ENCODE measurements around the gene TXNRD2.

Gene TXNRD2

GRCh38 chr22:19905347-19906276, 36.0 kb downstream of the TXNRD2 start:
- DNase-seq (ENCODE audit: low read depth in 2 of 2, low spot score in 1 of 2): no peak

GRCh38 chr22:19904935-19905334, 36.7 kb downstream of the TXNRD2 start:
- no peak for DNase-seq (ENCODE audit: low read depth in 2 of 2, low spot score in 1 of 2)

GRCh38 chr22:19904174-19904856, 37.3 kb downstream of the TXNRD2 start:
- DNase-seq (ENCODE audit: low read depth in 2 of 2, low spot score in 1 of 2): no peak

GRCh38 chr22:19903513-19903912, 38.1 kb downstream of the TXNRD2 start:
- no peak for DNase-seq (ENCODE audit: low read depth in 2 of 2, low spot score in 1 of 2)

DNA sequence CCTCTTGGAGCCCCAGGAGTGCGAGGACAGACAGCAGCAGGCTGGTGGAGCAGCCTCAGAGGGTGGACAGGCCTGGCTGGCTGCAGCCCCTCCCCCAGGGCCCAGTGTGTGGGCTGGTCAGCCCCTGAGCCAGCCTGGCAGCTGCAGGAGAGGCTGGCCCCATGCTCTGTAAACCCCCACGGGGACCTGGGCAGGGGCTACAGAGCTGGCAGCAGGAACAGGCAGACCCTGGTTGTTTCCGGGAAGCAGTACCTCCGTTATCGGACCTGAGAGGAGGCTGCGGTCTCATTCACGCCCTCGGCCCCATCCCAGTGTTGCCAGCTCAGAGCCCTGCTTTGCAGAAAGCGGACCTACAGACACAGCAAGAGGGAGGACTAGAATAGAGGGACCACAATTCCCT, 38.6 kb downstream of the TXNRD2 start:
- no peak for DNase-seq (ENCODE audit: low read depth in 2 of 2, low spot score in 1 of 2)

- DNase-seq (ENCODE audit: low read depth in 2 of 2, low spot score in 1 of 2): no peak
Observed at GRCh38 chr22:19902245-19902715, 39.3 kb downstream of the TXNRD2 start.

DNA sequence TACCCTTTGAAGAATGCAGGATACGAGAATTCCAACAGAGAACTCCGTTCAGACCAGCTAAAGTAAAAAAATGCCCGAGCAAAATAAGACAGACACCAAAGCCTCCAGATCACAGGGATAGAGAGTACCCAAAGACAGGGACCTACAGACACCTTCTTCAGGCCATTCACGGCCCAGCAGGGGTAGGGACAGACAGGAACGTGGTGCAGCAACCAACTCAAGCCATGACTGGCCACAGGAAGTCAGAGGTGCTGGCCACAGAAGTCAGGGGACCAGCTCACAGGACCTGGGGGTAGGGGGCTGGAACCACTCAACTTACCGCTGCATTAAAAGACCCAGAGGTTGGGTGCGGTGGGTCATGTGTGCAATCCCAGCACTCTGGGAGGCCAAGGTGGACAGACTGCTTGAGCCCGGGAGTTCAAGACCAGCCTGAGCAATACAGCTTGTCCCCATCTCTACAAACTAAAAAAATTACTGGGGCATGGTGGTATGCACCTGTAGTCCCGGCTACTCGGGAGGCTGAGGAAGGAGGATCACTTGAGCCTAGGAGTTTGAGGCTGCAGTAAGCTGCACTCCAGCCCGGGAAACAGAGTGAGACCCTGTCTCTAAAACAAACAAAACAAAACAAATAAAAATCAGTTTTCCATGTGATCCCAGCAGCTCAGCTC, 39.9 kb downstream of the TXNRD2 start:
- DNase-seq (ENCODE audit: low read depth in 2 of 2, low spot score in 1 of 2): no peak

DNA sequence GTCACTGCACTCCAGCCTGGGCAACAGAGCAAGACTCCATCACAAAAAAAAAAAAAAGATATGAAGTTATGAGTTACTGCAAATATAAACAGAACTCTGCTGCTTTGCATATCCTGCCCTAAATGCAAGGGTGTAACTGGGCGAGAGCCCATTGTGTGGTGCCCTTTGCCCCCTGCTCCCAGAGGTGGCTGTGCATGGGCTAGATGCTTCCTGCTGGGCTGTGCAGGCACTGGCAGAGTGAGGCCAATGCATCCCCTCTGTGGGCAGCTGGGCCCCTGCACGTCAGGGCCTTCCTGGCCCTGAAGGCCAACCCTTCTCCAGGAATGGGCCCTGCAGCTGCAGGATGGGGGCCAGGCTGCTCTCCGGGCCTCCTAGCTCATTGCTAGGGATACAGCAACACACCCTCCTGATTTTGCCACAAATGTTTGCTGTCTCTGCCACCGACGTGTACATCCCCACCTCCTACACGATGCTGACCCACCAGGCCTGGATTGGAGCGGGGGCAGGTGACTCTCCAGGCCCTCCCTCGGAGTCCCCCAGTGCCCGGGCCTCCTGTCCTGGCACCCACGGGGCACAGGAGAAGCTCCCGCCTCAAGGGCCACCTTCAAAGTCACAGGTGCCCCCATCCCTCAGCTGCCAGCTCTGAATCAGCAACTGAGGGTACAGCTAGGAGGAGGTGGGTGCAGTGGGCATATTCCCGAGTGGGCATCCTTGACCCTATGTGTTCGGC, 40.7 kb downstream of the TXNRD2 start:
- DNase-seq (ENCODE audit: low read depth in 2 of 2, low spot score in 1 of 2): no peak

DNA sequence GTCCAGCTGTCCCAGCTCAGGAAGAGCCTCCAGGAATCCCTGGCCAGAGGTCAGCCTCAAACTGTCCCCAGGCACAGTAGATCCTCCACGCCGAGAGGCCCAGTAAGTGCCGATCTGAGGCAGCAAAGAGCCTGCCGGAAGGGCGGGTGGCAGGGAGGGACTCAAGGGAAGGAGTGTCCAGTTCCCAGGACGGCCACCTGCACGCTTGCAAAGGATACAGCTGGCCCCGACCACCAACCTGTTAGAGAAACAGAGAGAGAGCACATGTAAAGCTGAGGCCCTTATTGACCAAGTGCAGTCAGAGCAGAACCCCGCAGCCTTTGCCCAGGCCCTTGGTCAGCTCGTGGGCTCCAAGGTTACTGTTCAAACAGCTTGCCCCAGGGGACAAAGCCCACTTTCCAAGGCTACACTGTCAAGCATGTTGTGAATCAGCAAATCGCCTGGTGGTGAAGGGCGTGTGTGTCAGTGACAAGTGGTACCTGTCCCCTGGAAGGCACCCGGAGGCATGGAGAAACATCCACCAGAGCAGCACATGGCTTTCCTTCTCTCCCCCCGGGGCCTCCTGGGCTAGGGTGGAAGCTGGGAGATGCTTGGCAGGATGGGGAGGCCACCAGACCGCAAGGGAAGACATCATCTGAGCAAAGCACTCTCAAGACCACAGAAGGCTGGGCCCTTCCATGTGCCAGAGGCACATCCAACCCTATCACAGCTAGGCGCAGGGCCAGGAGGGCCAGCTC, 42.6 kb downstream of the TXNRD2 start:
- no peak for DNase-seq (ENCODE audit: low read depth in 2 of 2, low spot score in 1 of 2)

DNA sequence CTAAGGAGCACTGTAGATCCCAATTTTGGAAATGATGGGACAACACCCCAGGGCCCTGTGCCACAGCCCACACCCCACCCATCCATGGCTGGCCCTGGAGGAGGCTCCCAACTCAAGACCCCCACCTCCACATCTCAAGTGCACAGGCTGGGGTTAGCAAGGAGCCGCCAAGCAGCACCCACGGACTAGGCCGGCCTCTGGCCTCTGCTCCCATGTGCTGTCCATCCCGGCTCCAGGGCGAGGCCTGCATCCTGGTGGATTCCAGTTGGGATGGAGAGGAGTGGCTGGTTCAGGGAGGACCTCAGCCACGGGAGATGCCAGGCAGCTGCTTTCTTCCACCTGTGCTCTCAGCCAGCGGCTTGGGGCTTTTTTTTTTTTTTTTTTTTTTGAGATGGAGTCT, 43.5 kb downstream of the TXNRD2 start:
- no peak for DNase-seq (ENCODE audit: low read depth in 2 of 2, low spot score in 1 of 2)

- no peak for DNase-seq (ENCODE audit: low read depth in 2 of 2, low spot score in 1 of 2)
Observed at GRCh38 chr22:19897726-19898125, 43.9 kb downstream of the TXNRD2 start.

- no peak for DNase-seq (ENCODE audit: low read depth in 2 of 2, low spot score in 1 of 2)
Observed at GRCh38 chr22:19896665-19897355, 44.8 kb downstream of the TXNRD2 start.

DNA sequence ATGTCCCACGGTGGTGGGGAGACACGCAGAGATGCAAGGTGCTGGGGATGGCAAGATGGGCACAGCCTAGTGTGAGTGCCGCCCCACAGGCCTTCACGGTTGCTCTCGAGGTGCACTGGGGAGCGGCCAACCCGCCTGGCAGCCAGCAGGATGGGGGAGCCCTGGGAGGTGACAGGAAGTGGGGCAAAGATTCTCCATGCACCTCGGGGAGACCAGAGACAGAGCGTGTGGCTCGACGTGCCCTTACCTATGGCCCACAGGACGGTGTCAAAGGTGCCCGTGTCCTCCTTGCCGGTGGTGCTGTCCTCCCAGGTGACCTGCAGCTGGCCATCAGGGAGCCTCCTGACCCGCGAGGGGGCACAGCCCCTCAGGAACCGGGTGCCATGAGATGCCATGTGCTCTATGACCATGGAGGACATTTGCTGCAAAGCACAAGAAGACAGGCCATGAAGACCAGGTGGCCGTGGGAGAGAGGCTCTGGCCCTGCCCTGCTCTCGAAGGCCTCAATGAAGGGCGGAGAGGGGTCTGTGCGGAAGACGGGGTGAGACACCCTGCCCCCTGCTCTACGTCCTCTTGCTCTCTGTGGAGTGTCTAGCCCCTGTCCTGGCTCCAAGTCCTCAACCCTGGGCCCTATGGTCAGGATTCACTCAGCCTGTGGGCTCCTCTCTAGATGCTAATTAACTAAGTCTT, 46.3 kb downstream of the TXNRD2 start:
- no peak for DNase-seq (ENCODE audit: low read depth in 2 of 2, low spot score in 1 of 2)

DNA sequence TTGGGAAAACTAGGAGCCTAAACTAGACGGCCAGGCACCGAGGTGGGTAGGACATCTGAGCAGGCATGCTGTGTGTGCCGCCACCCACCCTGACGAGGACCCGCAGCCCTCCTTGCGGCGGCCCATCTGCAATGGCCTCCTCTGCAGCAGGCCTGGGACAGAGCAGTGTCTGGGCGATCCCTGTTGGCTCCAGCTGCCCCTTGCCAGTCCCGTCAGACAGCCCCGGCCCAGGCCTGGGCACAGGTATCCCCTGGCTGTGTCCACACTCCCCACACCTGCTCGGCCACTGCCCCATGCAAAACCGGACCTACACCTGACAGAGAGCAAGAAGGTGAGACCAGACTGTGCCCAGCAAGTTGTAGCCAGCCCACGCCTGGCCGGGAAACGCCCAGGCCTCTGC, 48.3 kb downstream of the TXNRD2 start:
- DNase-seq (ENCODE audit: low read depth in 2 of 2, low spot score in 1 of 2): no peak

DNA sequence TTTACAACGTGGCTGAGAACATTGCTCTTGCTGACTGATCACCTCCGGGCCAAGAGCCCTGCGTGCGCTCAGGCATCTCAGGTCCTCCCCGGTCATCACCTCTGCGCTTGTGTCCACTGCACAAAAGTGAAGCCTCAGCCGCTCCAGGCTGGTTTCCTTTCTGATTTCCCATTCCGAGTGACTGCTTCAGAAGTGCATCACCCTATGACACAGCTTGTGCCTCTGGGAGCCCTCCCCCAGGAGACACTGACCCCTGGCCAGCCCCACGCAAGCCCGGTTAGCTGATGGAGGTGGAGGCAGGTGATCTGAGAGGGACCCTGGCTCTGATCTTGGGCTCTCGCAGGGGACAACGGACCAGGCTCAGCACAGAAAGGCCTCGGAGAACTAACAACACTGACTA, 48.7 kb downstream of the TXNRD2 start:
- no peak for DNase-seq (ENCODE audit: low read depth in 2 of 2, low spot score in 1 of 2)

DNA sequence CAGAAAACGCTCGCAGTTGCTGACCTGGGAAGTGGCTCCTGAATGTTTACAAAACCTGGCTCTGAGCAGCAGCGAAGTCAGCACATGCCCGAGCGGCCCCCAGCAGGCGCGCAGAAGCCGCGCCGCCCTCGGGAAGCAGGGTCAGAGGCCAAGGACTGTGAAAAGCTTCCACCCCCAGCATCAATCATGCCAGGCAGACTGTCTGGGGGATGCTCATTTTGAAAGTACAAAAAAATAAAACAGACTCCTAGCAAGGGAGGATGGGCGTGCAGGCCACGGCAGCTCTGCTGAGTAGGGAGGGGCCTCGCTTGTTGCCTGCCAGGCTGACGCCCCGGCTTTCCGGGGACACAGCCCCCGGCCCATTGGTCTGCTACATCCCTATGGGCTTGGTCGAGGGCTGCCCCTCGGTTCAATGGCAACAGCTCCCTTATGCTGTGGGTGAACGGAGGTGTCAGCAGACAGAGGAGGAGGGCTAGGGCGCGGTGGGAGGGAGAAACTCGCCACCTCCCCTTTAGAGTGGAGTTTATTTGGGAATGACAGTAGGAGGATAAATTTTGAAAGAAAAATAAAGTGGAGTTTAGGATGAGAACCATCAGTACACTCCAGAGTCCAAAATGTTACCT, 49.2 kb downstream of the TXNRD2 start:
- DNase-seq (ENCODE audit: low read depth in 2 of 2, low spot score in 1 of 2): no peak

DNA sequence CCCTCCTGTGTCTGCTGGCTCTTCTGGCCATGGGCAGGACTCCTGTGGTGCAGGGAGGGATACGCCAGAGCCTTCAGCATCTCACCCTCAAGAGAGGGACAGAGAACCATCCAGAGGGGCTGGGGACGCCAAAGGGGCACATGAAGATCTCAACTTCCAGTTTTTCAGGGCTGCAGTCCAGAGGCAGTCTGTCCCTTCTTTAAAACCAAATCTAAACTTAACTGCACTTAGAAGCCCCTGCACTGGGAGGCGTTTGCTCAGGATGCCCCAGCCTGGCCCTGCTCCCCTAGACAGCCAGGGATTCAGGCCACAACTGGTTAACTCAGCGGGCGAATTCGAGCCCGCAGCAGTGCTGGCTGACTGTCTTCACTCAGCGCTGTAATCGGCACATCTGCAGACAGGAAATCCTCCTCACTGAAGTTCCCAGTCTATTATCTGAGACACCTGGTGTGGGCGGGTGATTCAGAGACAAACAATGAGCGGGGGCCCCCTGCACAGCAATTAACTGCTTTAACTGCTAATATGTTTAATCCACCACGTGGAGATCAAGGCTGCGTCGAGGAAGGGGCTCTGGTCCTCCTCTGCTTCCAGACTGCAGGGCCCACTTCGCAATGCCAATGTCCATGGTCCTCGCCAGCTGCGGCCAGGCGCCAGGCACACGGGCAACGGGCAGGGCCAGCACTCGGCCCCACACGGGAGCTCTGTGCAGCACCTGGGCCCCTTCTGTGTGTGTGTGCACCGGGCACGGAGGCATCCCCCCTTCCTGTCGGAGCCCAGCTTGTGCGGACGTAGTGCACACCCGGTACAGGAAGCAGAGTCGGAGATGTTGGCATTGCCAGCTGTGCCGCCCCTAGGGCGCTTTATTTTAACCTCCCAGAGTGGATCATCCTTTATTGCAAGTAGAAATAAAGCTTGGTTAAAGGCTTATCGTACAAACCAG, 50.0 kb downstream of the TXNRD2 start:
- DNase-seq (ENCODE audit: low read depth in 2 of 2, low spot score in 1 of 2): peak; percentile 36 to 59

Measured in stimulated activated CD8-positive, alpha-beta memory T cell treated with anti-CD3 and anti-CD28 coated beads, Interleukin-4, amount 100 ng/mL, for 1 hour (primary cell).